ENCODE data around the gene MPPE1. TPM values are rescaled to one million over a fixed set of nuclear protein-coding genes. Genes with fewer than 3 reads are reported as not detected.

The MPPE1 gene
- polyA plus RNA-seq, 1 donor from 2014 or later = 53.4 TPM

DNA sequence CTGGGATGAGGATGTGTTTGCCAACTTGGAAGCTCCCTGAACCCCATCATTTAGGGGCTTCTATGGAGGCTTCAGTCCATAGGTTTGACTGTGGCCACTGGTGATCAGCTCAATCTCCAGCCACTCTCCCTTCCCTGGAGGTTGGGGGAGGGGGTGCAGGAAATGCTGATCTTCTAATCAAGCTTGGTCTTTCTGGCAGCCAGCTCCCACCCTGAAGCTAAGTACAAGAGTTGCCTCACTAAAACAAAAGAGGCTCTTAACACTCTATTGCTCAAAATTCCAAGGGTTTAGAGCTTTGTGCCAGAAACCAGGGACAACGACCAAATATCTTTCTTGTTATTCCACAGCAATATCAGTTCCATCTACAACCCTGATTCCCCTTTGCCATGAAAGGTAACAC is 19.4 kb upstream of the MPPE1 start:
- Histone ChIP-seq H2AFZ (ENCODE audit: low read depth, low read length) (no peak overlapping the region), H3K9ac (ENCODE audit: low read length) (no peak overlapping the region), H3K9me3 (ENCODE audit: low read length) (no peaks in the 10 kb centered on the region), H3K36me3 (ENCODE audit: insufficient read depth, low read length) (no peaks in the 10 kb centered on the region), H3F3A (ENCODE audit: insufficient read depth, low read length, poor library complexity, severe bottlenecking) (no peaks in the 10 kb centered on the region), H4K20me1 (ENCODE audit: insufficient read depth) (no peaks in the 10 kb centered on the region), H3K27me3 (ENCODE audit: insufficient read depth, low read depth, low read length) (no peaks in the 10 kb centered on the region), H3K9me2 (ENCODE audit: insufficient read depth, low read length) (no peaks in the 10 kb centered on the region), H3K27ac (ENCODE audit: low read length) (no peak overlapping the region), H3K4me3 (ENCODE audit: low read length) (no peak overlapping the region), H3K4me2 (ENCODE audit: low read length) (no peak overlapping the region), H3K79me2 (replicated peaks; ENCODE audit: insufficient read depth, low read length) (no peaks in the 10 kb centered on the region)
- no peak for TF ChIP-seq SMC3 (conservative IDR thresholded peaks at IDR 0.05; ENCODE audit: poor library complexity)
- no peak for TF ChIP-seq POLR2AphosphoS5 (IDR thresholded peaks at IDR 0.05)
- no peak for TF ChIP-seq RAD21 (conservative IDR thresholded peaks at IDR 0.05)
- TF ChIP-seq MXI1 (conservative IDR thresholded peaks at IDR 0.05; ENCODE audit: poor library complexity, severe bottlenecking) = no peak
- TF ChIP-seq REST (IDR thresholded peaks at IDR 0.05; ENCODE audit: borderline replicate concordance) = no peak
- TF ChIP-seq EZH2 (IDR thresholded peaks at IDR 0.05; ENCODE audit: borderline replicate concordance, insufficient read depth, low read length, poor library complexity, severe bottlenecking) = no peak

DNA sequence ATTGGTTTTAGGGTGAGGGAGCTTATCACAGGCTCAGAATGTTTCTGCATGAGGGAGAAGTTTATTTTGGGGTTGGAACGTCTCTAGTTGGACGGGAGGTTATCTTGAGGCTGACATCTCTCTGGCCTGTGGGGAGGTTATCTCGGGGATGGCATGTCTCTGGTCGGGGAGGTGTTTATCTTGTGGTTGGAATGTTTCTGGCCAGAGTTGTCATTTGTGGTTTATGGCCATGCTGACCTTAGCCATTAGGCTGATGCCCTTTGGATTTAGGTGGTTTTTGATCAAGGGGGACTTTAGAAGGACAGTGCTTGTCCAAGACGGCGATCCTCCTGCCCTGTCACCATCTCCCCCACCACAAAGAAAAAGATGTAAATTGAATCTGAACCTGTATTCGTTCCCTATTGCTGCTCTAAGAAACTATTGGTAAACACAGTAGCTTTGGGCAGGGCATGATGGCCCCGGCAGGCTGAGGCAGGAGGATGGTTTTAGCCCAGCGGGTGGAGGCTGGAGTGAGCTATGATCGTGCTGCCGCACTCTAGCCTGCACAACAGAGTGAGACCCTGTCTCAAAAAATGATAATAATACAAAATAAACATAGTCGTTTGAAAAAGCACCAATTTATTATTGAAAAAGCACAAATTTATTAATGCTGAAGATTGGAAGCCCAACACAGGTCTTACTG is 17.8 kb upstream of the MPPE1 start:
- H3K9ac ChIP-seq (ENCODE audit: low read length) = no peak overlapping the region
- no peaks in the 10 kb centered on the region for H3F3A ChIP-seq (ENCODE audit: insufficient read depth, low read length, poor library complexity, severe bottlenecking)
- no peak overlapping the region for H3K4me3 ChIP-seq (ENCODE audit: low read length)
- H3K79me2 ChIP-seq (replicated peaks; ENCODE audit: insufficient read depth, low read length) = no peaks in the 10 kb centered on the region
- H3K9me2 ChIP-seq (ENCODE audit: insufficient read depth, low read length) = no peaks in the 10 kb centered on the region
- H3K4me2 ChIP-seq (ENCODE audit: low read length) = no peak overlapping the region
- H3K27me3 ChIP-seq (ENCODE audit: insufficient read depth, low read depth, low read length) = no peaks in the 10 kb centered on the region
- H2AFZ ChIP-seq (ENCODE audit: low read depth, low read length) = no peak overlapping the region
- no peak overlapping the region for H3K27ac ChIP-seq (ENCODE audit: low read length)
- no peaks in the 10 kb centered on the region for H3K9me3 ChIP-seq (ENCODE audit: low read length)
- H3K36me3 ChIP-seq (ENCODE audit: insufficient read depth, low read length) = no peaks in the 10 kb centered on the region
- TF ChIP-seq EP300 (conservative IDR thresholded peaks at IDR 0.05; ENCODE audit: poor library complexity, severe bottlenecking) (no peak), SMC3 (conservative IDR thresholded peaks at IDR 0.05; ENCODE audit: poor library complexity) (no peak), TAF1 (IDR thresholded peaks at IDR 0.05; ENCODE audit: low read depth) (no peak), MXI1 (conservative IDR thresholded peaks at IDR 0.05; ENCODE audit: poor library complexity, severe bottlenecking) (no peak), POLR2AphosphoS5 (IDR thresholded peaks at IDR 0.05) (no peak)
- TF ChIP-seq, protein P1, sequence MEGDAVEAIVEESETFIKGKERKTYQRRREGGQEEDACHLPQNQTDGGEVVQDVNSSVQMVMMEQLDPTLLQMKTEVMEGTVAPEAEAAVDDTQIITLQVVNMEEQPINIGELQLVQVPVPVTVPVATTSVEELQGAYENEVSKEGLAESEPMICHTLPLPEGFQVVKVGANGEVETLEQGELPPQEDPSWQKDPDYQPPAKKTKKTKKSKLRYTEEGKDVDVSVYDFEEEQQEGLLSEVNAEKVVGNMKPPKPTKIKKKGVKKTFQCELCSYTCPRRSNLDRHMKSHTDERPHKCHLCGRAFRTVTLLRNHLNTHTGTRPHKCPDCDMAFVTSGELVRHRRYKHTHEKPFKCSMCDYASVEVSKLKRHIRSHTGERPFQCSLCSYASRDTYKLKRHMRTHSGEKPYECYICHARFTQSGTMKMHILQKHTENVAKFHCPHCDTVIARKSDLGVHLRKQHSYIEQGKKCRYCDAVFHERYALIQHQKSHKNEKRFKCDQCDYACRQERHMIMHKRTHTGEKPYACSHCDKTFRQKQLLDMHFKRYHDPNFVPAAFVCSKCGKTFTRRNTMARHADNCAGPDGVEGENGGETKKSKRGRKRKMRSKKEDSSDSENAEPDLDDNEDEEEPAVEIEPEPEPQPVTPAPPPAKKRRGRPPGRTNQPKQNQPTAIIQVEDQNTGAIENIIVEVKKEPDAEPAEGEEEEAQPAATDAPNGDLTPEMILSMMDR (IDR thresholded peaks at IDR 0.05; ENCODE audit: poor library complexity, severe bottlenecking) = no peak
- no peaks in the 10 kb centered on the region for H4K20me1 ChIP-seq (ENCODE audit: insufficient read depth)
